Upper lobe of left lung (tissue), 4 donors: ENCODE data around the gene ENOX1.

ENCODE experiments used
- POLR2AphosphoS5 ChIP-seq, 2 donors: sonication (generic); formaldehyde crosslinking; IDR thresholded peaks; one replicate each; pipeline ENCODE4 v1.5.1; 2017; ENCODE audit warnings: antibody characterized with exemption in 2 of 2
- TF ChIP-seq, protein P1 (sequence below), 6 experiments: fragments of 450-650 bp in 4 of 6; fragments of 200-600 bp in 2 of 6; sonication (generic) in 2 of 6; IDR thresholded peaks; one replicate each; pipeline ENCODE4 v1.5.1; 2016 to 2019; ENCODE audit warnings: antibody characterized with exemption in 6 of 6

DNA sequence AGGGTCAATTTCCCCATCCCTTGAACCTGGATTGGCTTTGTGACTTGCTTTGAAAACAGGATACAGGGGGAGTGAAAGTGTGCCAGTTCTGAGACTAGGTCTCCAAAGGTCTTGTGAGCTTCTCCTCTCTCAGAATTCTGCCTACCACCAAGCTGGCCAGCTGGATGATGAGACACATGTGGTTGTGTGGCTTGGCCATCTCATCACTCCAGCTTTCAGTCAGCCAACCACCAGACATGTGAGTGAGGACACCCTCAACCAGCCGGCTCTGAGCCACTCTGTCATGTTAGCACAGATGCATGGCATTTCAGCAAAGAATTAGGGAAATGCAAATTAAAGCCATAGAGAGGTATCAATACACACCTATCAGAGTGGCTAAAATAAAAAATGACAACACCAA is 29.5 kb downstream of the ENOX1 start:
- TF ChIP-seq, protein P1, sequence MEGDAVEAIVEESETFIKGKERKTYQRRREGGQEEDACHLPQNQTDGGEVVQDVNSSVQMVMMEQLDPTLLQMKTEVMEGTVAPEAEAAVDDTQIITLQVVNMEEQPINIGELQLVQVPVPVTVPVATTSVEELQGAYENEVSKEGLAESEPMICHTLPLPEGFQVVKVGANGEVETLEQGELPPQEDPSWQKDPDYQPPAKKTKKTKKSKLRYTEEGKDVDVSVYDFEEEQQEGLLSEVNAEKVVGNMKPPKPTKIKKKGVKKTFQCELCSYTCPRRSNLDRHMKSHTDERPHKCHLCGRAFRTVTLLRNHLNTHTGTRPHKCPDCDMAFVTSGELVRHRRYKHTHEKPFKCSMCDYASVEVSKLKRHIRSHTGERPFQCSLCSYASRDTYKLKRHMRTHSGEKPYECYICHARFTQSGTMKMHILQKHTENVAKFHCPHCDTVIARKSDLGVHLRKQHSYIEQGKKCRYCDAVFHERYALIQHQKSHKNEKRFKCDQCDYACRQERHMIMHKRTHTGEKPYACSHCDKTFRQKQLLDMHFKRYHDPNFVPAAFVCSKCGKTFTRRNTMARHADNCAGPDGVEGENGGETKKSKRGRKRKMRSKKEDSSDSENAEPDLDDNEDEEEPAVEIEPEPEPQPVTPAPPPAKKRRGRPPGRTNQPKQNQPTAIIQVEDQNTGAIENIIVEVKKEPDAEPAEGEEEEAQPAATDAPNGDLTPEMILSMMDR (IDR thresholded peaks at IDR 0.05), result no peak
- TF ChIP-seq POLR2AphosphoS5 (IDR thresholded peaks at IDR 0.05), result no peak
